Left cardiac atrium (tissue), 4 donors: Measurements from ENCODE around the gene CAPZB. TPM values are rescaled to one million over a fixed set of nuclear protein-coding genes. Genes with fewer than 3 reads are reported as not detected.

Source experiments
- ATAC-seq, 2 donors: fragments of 200-7000 bp; cut with Tn5 transposase; one replicate each; pipeline ENCODE4 v1.9.1; 2020; ENCODE audit warnings: mild to moderate bottlenecking in 2 of 2, moderate library complexity in 2 of 2
- DNase-seq: peaks from one replicate; pipeline ENCODE4 v3.0.0-alpha.2; 2020
- intact Hi-C, 2 donors: fragments of 100-400 bp; cut with DNase I; formaldehyde crosslinking; loops; one replicate each; pipeline versions ENCODE4 v1.14.1 to v1.15.1; 2022 to 2023
- total RNA-seq, 2 donors: library from RNA; stranded (reverse); fragmentation: NEBNext Ultra II Directional; extraction: Animal tissue kit (Norgen Biotek cat#: 25700); gene quantifications; one replicate each; pipeline ENCODE4 v1.2.1, GENCODE V29; 2021
- donor health status: DM: no; HTN: yes; CAD: no.
- donor health status: DM: no; HTN: yes; CAD: no; lungs with severe emphysema.
- donor health status: DM: yes; HTN: yes; CAD: no.
- donor health status: Dilated cardiomyopathy.

Gene CAPZB
- total RNA-seq, 2 donors from 2014 or later = 227 to 254 TPM

DNA sequence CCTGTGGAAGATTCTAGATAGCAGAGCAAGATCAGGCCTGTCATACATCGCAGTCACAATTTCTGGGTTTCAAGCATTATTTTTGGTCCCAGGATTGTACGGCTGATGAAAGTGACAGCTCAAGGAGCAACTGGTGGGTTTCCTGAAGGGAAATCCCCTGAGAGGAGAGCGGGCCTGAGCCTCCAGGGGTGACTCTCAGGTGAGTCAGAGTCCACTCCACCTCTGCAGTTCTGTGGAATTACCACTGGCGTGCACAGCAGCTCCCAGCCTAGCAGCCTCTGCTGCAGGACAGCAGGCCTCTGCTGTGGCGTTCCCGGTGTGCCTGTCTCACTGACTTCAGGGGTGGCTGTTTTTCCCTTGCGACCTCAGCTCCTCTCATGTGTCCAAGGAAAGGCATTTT is 148.8 kb downstream of the CAPZB start:
- ATAC-seq (no peak), DNase-seq (no peak)
- intact Hi-C loops = no loop called here

DNA sequence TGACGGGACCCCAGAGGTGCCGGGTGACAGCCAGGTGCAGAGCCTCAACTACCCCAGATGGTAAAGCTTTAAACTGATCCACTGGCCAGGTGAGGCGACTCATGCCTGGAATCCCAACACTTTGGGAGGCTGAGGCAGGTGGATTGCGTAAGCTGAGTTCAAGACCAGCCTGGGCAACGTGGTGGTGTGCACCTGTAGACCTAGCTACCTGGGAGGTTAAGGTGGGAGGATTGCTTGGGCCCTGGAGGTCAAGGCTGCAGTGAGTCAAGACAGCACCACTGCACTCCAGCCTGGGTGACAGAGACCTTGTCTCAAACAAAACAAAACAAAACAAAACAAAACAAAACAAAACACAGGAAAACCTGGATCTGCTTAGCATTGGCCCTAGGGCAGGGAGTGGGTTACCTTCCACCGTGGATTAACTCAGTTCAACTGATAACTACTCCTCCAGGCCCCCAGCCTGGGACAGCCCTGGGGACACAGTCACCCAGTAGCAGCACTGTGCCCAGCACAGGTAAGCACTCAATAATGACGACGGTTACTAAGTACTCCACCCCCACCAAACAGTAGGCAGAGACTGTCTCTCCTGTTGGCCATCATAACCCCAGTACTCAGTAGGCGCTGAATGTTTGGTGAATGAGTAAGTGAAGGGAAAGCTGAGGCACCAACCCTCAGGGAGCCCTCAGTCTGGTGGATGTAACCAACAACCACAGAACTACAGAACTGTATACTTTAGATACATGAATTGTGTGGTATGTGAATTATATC is 151.6 kb downstream of the CAPZB start:
- no peak for DNase-seq
- no peak for ATAC-seq
- intact Hi-C loops = no loop called here

DNA sequence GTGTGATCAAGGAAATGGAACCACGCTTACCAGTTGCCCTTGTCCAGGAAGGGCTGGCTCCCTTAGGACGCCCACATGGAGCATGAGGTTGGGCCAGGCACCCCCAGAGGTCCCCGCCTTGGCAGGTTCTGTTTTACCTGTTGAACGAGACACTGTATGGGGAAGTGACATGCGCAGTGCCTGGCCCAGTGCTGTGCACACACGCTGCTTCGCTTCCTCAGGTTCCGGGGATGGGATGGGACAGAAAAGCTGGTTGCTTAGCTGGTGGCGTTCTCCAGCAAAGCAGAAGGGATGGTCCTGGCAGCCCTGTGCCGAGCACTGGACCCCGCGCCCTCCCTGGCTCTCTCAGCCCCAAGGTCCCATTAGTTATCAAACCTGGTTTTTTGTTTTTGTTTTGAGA is 152.5 kb downstream of the CAPZB start:
- DNase-seq = no peak
- intact Hi-C loops = no loop called here
- ATAC-seq = no peak

DNA sequence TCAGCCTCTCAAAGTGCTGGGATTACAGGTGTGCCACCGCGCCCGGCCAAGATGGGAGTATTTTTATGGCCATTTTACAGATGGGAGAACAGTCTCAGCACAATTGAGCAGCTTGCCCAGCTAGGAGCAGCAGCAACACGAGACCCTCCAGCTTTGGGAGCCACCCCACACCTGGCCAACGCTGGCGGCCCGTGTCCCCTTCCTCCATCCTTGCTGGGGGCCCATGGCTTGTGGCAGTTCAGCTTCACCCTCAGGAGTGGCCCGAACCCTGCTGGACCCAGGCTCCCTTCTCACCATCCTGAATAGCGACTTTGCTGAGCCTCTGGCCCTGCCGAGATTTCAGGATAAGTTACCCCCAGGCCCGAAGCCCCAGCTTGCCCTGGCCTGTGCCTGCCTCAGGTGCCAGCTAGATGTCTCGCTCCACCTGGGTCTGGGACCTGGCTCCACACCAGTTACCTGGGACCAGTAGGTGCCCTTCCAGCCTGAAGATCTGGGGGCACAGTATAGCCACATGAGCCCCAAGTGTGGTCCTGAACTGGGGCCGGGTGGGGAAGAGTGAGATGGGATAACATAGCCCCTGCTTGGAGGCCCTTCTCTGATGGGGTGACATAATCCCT is 154.0 kb downstream of the CAPZB start:
- DNase-seq = no peak
- intact Hi-C loops = no loop called here
- ATAC-seq = no peak

DNA sequence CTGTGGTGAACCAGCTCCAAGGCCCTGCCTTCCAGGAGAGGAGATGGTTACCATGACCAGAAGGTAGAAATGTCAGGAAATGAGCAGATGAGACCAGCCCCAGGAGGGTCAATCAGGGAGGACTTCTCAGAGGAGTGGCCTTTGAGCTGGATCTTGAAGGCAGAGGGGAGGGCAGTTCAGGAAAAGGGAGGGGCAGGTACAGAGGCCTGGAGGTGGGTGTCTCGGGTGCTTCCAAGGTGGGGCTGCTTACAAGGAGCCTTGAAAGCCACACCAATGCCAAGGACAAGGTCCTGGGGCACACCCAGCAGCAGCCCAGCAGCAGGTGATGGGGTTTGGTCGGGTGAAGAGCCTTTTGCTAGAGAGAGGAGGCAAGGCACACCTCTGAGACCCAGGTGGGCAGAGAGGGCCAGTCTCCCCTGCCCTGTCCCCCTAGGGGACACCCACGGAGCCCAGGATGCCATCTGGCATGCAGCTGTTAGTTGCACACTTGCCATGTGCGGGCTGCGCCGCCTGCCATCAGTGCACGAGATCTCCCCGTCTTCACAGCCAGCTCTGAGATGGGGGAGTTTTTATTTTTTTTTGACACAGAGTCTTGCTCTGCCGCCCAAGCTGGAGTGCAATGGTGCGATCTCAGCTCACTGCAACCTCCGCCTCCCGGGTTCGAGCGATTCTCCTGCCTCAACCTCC is 154.7 kb downstream of the CAPZB start:
- DNase-seq (no peak), ATAC-seq (no peak)
- intact Hi-C loops = no loop called here

DNA sequence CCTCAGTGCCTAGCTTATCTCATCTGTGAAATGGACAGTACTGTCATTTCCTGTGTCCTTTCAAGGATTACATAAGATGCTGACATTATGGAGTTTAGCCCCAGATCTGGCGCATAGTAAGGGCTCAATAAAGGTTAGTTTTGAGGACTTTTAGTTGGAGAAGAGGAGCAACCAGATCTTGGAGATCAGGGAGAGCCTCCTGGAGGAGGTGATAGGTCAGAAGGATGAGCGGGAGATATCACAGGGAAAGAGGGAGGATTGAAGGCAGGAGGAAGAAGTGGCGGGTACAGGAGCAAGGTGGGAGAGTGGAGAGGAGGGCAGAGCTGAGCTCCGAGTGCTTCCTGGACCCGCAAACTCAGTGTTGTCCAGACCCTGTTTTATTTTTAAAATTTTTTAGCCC is 155.7 kb downstream of the CAPZB start:
- DNase-seq (no peak), ATAC-seq (no peak)
- intact Hi-C loops = no loop called here

DNA sequence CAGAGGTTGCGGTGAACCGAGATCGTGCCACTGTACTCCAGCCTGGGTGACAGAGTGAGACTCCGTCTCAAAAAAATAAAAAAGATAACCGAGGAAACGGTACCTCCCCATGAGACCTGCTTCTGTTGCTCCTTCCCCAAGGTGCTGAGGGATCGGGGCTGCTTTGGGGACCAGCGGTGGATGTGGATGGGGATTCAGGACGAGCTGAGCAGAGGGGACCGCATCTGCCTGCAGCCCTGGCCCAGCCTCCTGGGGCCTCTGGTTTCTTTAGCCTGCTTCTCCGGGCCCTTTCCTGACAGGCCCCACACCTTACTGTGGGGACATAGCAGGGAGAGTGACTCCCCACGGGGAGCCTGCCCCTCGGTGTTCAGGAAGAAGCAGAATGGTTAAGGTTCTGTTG is 156.2 kb downstream of the CAPZB start:
- no peak for ATAC-seq
- intact Hi-C loops = no loop called here
- no peak for DNase-seq

DNA sequence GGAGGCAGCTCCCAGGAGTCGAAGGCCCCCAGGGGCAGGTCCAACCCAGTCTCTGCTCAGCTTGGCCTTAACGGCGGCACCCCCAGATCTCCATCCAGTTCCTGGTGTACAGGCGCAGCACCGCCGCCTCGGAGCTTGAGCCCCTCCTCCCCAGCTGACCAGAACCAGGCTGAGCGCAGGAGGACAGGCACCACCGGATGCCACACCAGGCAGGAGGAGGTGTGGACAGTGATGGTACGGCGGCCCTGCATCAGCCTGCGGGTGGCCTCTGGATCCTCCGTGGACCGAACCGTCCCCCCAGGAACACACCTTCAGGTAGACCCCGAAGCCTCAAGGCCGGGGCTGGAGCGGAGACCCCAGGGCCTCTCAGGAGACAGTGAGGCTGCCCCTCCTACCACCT is 156.9 kb downstream of the CAPZB start:
- intact Hi-C loops = no loop called here
- no peak for ATAC-seq
- DNase-seq = no peak

DNA sequence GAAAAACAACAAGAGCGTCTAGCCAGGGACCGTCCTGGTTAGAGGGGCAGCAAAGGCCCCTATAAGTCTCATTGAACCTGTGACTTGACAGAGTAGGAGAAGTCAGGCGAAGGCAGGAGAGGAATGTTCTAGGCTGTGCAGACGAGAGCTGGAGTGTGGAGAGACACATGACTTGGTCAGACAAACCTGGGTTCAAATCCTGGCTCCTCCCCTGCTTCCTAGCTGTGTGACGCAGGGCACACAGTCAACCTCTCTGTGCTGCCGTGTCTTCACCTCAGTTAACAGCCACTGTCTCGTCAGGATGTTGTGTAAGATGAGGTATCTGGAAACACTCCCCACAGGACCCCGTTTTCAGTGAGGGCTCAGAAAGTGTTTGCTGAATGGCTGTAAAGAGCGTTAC is 157.6 kb downstream of the CAPZB start:
- no peak for DNase-seq
- no peak for ATAC-seq
- intact Hi-C loops = no loop called here

DNA sequence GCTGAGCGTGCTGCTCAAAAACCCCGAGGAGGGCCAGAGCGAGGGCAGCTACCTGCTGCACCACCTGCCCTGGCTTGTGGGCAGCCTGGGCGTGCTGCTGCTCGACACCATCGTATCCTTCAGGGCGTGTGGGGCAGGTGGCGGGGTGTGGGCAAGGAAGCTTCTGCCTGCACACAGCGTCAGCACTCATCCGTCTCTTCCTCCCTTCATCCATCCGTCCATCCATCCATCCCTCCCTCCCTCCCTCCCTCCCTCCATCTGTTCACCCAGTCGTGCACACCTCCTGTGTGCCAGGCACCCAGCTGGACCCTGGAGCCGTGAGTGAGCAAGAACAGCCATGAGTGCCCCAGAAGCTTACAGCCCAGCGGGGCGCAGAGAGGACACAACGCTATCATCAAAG is 158.0 kb downstream of the CAPZB start:
- intact Hi-C loops = no loop called here
- ATAC-seq (no peak), DNase-seq (no peak)

DNA sequence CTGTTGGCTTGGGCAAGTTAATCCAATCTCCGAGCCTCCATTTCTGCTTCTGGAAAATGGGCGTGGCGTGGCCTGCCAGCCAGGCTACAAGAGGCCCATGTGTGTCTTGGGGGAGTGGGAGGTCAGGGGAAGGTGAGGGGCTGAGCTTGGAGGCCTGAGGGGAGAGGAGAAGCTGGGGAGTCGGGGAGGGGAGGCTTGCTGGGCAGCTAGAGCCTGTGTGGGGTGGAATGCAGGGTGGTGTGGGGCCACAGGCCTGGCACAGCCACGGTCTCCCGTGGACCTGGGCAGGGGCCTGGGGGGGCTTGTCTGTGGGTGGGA is 158.6 kb downstream of the CAPZB start:
- DNase-seq = no peak

DNA sequence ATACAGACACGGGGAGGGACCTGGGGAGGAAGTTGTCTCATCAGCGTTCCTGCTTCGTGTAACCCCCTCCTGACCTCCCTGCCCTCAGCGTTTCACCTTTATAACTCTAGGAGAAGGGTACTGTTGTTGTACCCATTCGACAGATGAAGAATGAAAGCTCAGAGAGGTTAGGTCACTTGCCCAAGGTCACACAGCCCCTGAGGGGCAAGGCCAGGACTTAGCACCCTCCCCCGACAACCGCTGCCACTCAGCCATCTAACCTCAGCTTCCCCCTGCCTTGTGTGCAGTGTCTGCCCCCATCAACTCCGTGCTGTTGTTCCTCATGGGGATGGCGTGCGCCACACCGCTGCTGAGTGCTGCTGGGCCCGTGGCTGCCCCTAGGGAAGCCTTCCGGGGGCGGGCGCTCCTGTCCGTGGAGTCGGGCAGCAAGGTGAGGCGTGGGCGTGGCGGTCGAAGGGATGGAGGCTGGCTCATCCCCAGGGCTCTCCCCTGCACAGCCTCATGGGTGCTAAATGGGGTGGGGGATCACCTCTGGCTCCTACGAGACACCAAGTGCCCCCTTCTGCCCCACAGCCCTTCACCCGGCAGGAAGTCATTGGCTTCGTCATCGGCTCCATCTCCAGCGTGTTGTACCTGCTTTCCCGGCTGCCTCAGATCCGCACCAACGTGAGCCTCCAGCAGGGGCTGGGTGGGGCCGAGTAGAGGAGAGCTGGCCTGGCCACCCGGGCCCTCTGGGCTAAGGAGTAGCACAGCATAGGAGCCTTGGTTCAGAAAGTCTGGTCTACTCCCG is 159.2 kb downstream of the CAPZB start:
- DNase-seq (no peak), ATAC-seq (no peak)
- intact Hi-C loops = no loop called here

More for the DNA sequence above, 158.6 kb downstream of the CAPZB start:
- intact Hi-C loops = no loop called here
- ATAC-seq = no peak

DNA sequence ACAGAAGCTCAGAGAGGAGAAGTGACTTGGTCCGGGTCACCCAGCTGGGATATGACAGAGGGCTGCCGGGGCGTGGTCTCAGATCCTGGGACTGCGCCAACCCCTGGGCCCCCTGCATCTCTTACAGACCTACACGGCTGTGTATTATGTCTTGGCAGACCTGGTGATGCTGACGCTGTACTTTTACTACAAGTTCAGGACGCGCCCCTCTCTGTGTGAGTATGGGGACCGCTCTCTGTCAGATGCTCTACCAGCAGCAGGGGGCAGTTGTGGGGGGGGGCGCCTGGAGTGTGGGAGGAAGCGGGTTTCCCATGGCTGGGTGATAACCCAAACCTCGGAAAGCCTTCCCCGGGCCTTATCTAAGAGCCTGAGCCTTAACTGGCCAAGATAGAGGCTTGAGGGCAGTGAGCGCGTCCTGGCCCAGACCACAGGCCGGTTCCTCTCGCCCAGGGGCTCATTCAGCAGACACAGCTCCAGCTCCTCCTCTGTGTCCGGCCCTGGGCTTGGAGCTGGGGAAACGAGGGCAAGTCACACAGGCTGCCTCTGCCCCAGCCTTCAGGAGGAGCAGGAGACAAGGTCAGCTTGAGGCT is 159.9 kb downstream of the CAPZB start:
- no peak for ATAC-seq
- DNase-seq = no peak
- intact Hi-C loops = no loop called here

DNA sequence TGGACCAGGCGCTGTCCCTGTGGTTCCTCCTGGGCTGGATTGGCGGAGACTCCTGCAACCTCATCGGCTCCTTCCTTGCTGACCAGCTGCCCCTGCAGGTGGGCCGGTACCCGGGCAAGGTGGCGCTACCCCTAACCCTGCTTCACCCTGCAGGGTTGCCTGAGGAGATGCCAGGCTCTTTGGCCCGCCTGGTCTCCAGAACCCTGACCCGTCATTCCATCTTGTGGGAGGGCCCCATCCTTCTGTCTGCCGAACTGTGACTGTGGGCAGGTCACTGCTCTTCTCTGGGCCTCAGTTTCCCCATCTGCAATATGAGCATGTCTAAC is 160.7 kb downstream of the CAPZB start:
- no peak for DNase-seq
- intact Hi-C loops = no loop called here
- ATAC-seq = no peak

DNA sequence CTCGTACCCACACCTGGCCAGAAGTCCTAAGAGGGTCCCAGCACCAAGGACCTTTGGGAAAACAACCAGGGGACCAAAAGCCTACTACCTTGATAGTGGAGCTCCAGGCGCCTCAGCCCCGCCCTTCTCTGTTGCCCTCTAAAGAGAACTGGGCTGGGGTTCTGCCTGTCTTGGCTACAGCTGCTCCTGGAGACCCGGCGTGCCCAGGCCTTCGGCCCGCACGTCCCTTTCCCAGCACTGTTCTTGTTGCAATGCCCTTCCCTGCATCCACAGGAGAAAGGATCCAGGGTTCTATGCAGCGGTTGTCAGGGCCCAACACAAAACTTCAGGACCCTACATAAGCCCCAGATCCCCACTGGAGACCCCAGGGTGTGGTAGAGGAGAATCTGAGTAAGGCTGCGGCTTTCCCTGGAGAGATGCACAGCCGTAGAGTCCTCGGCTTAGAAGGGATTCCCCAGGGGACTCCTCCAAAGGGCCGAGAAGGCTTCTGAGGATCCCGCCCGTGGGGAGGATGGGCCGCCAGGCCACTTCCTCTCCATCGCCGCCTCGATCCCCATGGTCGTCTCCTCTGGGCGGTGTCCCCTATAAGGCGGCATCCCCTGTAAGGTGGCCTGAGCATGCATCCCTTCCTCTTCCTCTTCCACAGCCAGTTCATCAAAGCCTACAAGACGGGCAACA is 161.2 kb downstream of the CAPZB start:
- DNase-seq (no peak), ATAC-seq (no peak)
- intact Hi-C loops = no loop called here

DNA sequence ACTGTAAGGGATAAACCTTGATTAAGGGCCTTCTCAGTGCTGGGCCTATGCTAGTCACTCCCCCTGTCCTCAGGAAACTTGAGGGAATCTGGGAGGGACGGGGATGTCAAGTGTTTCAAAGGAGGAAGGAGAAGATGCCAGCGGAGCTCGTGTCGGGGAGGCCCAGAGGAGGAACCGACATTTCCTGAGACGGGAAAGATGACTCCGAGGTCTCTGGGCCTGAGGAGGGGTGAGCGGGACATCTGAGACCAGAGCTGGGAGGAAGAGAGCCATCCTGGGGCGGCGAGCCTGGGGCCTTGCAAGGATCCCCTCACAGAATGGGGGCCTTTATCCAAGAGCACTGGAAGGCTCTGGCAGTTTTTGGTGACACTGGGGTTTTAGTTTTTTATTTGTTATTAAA is 162.9 kb downstream of the CAPZB start:
- DNase-seq (no peak), ATAC-seq (no peak)
- intact Hi-C loops = no loop called here

DNA sequence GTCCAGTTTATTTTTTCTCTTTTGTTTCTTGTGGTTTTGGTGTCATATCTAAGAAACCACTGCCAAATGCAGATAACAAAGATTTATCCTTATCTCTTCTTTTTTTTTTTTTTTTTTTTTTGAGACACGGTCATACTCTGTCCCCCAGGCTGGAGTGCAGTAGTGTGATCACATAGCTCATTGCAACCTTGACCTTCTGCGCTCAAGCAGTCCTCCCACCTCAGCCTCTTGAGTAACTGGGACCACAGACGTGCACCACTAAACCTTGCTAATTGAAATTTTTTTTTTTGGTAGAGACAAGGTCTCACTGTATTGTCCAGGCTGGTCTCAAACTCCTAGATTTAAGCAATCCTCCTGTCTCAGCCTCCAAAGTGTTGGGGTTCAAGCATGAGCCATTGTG is 164.3 kb downstream of the CAPZB start:
- intact Hi-C loops = no loop called here
- ATAC-seq (no peak), DNase-seq (no peak)

DNA sequence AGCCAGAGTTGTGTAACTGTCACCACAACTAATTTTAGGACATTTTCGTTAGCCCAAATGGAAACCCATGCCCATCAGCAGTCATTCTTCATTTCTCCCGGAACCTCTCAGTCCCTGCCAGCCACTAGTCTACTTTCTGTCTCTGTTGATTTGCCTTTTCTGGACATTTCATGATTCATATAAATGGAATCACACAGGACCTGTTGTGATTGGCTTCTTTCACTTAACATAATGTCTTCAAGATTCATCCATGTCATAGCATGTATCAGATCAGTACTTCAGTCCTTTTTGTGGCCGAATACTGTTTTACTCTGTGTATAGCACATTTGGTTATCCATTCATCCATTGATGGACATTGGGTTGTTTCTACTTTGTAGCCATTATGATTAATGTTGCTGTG is 166.1 kb downstream of the CAPZB start:
- ATAC-seq (no peak), DNase-seq (no peak)
- intact Hi-C loops = no loop called here

DNA sequence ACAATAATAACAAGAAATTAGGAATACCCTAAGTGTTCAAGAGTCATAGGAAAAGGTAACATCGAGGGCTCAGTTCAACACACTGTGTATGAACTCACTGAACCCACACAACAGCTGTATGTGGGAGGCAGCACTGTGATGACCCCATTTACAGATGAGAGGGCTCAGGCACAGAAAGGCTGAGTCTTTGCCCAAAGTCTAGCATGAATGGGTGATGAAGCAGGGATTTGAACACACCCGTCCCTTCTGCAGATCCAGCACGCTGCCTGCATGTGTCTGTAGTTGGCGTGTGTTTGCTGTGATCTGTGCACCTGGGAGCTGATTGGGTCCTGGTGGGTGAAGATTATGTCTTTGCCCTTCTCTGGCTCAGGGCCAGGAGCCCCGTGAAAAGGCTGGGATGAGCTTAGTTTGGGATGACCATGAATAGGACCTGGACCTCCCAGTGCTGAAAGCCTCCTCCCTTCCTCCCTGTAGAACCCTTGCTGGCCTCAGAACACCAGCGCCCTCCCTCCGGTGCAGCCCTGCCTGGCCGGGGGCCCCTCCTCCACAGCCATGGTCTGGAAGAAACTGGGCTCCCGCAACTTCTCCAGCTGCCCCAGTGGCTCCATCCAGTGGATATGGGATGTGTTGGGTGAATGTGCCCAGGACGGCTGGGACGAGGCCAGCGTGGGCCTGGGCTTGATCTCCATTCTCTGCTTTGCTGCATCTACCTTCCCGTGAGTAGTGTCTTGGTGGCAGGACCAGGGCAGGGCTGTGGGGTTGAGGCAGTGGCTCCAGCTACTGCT is 168.0 kb downstream of the CAPZB start:
- DNase-seq (no peak), ATAC-seq (no peak)
- intact Hi-C loops = no loop called here
